ENCODE results near the gene TSFM.
"Not testable (repeated sequence)": the region's sequence is repeated elsewhere in the genome, so short reads cannot be mapped to it uniquely, and the experiment has no call there.

The TSFM gene

DNA sequence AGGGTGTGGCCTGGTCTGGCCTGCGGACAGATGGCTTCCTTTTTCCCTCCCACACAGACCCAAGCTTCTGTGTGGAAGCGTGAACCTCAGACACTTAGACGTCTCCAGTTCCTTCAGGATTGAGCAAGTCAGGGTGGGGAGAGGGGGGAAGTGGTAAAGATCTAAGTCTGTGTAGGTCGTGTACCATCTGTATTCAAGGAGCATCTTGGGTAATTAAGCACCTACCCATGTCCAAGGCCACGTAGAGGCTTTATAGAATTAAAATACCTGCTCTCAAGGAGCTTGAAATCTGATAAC lies 34.2 kb downstream of the TSFM start:
- DNase-seq = no peak

DNA sequence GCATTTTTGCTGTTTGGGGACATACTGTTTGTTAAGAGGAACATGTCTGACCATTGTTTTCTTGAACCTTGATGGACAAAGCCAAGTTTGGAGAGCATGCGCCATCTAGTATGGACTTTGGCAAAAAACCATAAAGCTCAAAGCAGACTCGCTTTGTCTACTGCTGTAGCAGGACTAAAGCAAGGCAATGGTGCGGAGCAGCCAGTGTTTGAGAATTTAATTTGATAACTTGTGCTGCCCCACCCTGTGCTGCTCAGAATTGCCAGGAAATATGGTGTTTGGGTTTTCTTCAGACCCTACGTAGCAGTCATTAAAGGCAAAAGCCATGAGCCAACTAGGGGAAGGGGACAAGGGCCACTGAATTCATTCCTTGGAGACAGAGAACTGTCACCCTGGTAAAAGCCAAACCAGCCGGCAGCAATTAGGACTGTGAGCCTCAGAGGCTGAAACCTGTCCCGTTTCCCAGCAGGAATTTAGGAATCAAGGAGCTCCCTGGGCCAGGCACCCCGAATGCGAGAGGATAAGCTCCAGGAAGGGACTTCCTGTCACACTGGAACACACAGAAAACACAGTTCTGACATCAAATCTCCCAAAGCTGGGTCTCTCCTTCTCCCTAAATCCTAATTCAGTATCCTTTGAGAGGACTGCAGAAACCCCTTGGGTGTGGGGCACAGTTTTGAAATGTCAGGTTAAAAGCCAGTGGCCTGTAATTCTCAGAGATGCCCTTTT lies 34.8 kb downstream of the TSFM start:
- no peak for DNase-seq

GRCh38 chr12:57817990-57818331 lies 35.4 kb downstream of the TSFM start:
- not testable (repeated sequence) for DNase-seq

DNA sequence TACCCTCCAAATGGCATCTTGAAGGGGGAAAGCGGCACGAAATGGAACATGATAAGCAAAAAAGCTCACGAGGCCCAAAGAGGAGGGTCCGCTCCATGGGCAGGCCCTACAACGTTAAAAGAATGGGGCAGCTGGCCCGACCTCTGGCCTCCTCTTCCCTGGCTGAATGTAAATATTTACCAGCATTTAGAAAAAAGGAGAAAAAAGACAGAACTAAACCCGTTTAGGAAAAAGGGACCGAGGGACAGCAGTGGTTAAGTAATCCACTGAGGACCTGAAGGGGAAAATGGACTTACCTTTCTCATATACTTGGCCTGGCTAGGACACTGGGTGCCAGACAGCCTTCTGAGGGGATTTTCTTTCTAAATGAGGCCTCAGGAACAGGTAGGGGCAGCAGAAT lies 37.5 kb downstream of the TSFM start:
- DNase-seq = not testable (repeated sequence)

DNA sequence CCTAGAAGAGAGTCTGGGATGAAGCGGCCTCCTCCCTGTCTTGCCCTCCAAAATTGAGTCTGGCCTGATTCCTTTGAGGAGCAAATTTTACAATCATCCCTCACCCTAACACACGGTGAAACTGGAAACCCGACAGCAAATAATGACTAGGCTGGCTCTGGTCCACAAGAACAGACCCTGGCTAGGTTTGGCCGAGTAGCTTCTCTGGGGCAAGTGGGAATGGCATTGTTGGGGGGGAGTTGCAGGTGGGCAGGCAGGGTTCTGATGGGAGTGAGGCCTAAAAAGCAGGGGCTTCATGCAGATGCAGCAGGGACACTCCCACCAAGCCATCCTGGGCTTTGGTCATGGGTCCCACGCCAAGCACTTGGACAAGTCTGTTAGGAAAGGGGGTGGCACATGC lies 38.4 kb downstream of the TSFM start:
- not testable (repeated sequence) for DNase-seq

- no peak for DNase-seq
These were observed 39.1 kb downstream of the TSFM start for GRCh38 chr12:57821474-57822214.

DNA sequence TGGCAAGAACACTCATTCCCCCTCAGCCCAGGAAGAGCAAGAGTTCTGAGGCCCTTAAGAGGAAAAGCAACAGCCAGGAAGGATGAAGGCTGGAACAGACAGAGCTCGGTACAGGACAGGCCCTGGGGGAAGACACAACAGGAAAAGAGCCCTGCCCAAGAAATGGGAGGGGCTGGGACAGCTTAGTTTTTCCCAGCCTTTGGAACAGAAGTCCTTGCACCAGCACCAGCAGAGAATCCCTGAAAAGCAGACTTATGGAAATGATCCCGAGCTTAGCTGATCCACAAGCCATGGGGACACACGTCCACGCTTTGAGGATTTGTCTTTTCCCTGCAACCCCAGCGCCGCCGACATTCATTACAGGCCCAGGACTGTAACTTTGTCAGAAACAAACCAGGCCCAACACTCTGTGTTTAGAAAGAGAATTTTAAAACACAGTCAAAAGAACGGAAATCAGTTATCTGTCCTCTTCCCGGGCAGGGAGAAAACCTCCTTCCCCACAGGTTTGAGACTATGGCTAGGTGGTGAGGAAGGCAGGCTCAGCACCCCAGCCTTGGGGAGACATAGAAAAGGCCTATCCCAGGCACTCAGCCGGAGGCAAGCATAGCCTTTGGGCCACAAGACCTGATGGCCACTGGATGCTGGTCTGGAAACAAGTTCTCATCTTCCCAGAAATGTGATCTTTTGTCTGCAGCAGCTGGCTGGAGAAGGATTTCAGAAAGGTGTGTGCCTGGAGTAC lies 40.0 kb downstream of the TSFM start:
- no peak for DNase-seq

DNA sequence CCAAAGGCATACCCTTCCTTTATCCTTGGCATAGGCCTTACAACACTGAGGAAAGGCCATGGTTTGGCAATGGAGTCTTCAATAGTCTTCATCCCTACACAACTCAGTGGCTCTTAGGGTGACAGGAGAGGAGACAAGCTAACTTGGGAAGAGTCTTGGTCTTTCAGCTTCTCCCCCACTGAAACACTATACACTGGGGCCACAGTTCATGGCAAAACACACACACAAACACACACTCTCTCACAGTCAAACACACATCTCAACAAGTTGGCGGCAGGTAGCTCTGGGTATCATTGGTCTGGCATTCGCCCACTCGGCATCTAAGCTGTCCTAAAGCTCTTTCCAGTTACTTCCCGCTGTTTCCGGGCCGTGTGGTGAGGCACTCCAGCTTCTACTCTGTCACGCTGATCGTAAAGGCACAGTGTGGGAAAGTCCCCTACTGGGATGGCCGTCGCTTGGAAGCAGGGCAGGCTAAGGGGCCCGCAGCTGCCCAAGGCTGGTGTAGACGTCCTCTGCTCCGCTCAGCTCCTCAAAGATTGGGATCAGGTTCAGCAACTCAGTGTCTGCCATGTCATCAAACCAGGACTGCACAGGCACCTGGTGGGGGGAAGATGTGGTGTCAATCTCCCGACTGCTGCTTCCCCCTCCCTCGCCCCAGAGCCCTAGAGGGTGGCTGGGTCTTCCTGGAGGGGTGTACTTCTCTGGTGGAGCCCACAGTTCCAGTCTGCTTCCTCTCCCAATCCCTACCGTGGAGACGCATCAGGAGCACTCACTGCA lies 40.7 kb downstream of the TSFM start:
- no peak for DNase-seq

- DNase-seq = no peak
These were observed 41.5 kb downstream of the TSFM start for GRCh38 chr12:57823908-57824640.

DNA sequence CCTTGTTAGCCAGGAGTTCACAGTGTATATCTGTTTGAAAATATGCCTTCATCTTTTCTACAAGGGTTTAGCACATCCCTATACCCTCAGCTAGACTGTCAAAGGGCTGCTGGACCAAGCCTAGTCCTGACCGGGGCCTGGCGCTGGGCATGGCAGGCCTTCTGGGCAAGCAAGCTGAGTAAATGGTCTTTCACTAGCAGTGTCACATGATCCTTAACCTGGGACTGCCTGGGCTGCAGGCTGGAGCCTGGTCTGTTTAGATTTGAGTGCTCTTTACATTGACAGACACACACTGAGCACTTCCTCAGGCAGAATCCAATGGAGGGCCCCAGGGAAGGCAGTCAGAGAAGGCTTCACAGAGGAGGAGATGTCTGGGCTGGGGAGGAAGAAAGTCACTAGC lies 42.9 kb downstream of the TSFM start:
- no peak for DNase-seq

DNA sequence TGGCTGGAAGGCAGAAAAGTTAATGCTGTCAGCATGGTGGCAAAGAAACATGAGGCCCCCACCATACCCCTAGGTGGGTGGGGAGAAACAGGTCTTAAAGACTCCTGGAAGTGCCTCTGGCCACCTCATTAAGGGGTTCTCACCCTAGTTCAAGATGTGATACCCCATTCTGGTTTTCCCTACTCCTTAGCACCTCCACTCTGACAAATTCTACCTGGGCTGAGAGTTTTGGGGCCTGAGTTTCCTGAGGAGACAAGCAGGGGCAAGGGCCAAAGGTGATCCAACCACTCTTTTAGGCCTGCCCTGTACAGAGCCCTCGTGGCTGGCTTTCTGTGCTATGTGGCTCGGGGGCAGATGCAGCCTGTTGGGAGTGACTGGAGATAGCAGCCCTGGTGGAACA lies 43.8 kb downstream of the TSFM start:
- no peak for DNase-seq

GRCh38 chr12:57826966-57827365 lies 44.4 kb downstream of the TSFM start:
- no peak for DNase-seq

- no peak for DNase-seq
These were observed 46.6 kb downstream of the TSFM start for GRCh38 chr12:57829025-57829777.

- DNase-seq = no peak
These were observed 47.8 kb downstream of the TSFM start for GRCh38 chr12:57830393-57830792.

GRCh38 chr12:57832966-57833365 lies 50.4 kb downstream of the TSFM start:
- no peak for DNase-seq

GRCh38 chr12:57833672-57834071 lies 51.1 kb downstream of the TSFM start:
- DNase-seq = no peak

GRCh38 chr12:57834086-57834876 lies 51.7 kb downstream of the TSFM start:
- no peak for DNase-seq

DNA sequence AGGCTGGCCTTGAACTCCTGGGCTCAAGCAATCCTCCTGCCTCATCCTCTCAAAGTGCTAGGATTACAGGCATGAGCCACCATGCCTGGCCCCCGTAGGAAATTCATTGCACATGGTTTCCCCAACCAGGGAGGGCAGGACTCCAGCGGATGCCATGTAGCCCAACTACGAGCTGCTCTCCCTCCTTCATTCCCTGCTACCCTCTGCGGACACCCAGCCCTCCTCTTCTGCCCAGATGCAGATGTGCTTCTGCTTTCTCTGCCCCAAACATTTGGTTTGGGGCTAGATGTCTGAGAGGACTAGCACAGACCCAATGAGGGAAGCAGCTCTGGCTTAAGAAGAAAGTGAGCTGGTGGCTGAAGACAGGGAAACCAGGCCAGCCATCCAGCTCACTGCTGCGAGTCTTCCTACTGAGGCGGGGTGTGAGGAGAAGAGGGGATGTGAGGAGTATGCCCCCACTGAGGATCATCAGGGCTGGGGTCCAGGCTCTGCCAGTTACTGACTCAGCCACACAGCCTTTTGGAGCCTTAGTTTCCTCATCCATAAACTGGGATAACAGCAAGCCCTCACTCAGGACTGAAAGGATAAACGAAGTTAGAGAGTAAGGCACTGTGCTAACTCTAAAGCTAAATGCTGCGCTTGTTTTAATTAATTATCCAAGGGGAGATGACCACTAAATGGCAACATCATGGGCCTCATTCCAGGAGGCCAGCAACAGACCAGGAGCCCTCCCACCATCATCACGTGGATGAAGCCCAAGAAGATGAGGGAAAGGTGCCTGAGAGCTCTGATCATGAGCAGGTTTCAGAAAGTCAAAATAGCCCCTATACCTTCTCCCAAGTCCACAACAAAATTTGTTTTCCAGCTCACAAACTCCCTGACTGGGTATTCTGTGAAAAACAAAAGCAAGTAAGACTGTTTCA lies 53.0 kb downstream of the TSFM start:
- no peak for DNase-seq

DNA sequence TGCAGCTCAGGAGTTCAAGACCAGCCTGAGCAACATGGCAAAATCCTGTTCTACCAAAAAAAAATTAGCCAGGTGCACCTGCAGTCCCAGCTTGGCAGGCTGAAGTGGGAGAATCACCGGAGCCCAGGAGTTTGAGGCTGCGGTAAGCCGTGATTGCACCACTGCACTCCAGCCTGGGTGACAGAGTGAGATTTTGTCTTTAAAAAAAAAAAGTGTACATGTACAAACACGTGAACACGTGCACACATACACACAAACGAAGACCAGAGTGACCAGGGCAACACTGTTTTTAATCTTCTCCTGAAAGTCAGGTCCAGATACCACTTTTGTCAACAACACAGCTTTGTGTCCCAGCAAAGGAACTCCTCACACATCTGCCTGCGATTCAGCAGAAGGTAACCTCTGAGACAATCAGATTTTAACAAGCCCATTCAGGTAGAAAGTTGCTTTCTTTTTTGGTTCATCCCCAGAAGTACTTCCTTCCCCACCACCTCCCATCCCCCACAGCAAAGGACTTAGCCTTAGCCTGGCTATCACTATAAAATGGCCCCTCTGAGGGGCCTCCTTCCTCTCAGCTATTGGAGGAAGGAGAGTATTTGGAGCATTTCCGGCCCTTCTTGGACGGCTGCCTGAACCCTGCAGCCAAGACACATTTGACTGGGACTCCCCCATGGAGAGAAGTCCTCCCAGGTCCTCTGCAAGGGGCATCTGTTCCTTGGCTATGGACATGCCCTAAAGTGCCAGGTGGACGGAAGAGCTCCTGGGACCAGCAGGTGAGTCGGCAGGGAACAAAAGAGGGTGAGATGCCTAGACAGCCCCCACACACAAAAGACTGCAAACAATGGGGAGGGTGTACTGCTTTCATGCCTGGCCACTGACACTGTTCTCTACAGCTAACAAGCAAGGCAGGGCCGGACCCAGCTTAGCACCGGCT lies 54.1 kb downstream of the TSFM start:
- no peak for DNase-seq

Measured in stimulated activated CD4-positive, alpha-beta T cell treated with anti-CD3 and anti-CD28 coated beads, Interleukin-2, amount 100 ng/mL, for 48 hours (primary cell).